ENCODE results near the gene AUTS2.

Gene AUTS2

GRCh38 chr7:69625238-69625637 is 27.0 kb downstream of the AUTS2 start:
- Mint-ChIP-seq H3K9me3 (ENCODE audit: low read depth) (no peaks in the 10 kb centered on the region), H3K36me3 (no peaks in the 10 kb centered on the region), H3K27me3 (peaks cover 4% of the 10 kb centered on the region), H3K4me1 (ENCODE audit: low read depth) (no peaks in the 10 kb centered on the region), H3K27ac (no peak overlapping the region), H3K4me3 (no peak overlapping the region)

- Mint-ChIP-seq H3K27me3 (peaks cover 4% of the 10 kb centered on the region), H3K36me3 (no peaks in the 10 kb centered on the region), H3K4me3 (no peak overlapping the region), H3K4me1 (ENCODE audit: low read depth) (no peaks in the 10 kb centered on the region), H3K27ac (no peak overlapping the region), H3K9me3 (ENCODE audit: low read depth) (no peaks in the 10 kb centered on the region)
Observed at GRCh38 chr7:69625798-69626197, 27.5 kb downstream of the AUTS2 start.

- Mint-ChIP-seq H3K36me3 (no peaks in the 10 kb centered on the region), H3K4me3 (no peak overlapping the region), H3K27ac (no peak overlapping the region), H3K9me3 (ENCODE audit: low read depth) (no peaks in the 10 kb centered on the region), H3K4me1 (ENCODE audit: low read depth) (no peaks in the 10 kb centered on the region), H3K27me3 (peaks cover 5% of the 10 kb centered on the region)
Observed at GRCh38 chr7:69630292-69630691, 32.0 kb downstream of the AUTS2 start.

- no peaks in the 10 kb centered on the region for H3K4me1 Mint-ChIP-seq (ENCODE audit: low read depth)
- no peaks in the 10 kb centered on the region for H3K36me3 Mint-ChIP-seq
- H3K4me3 Mint-ChIP-seq: no peak overlapping the region
- peaks cover 5% of the 10 kb centered on the region for H3K27me3 Mint-ChIP-seq
- no peaks in the 10 kb centered on the region for H3K9me3 Mint-ChIP-seq (ENCODE audit: low read depth)
- H3K27ac Mint-ChIP-seq: no peak overlapping the region
Observed at GRCh38 chr7:69631131-69631530, 32.9 kb downstream of the AUTS2 start.

- H3K27ac Mint-ChIP-seq: no peak overlapping the region
- H3K9me3 Mint-ChIP-seq (ENCODE audit: low read depth): no peaks in the 10 kb centered on the region
- peaks cover 4% of the 10 kb centered on the region for H3K27me3 Mint-ChIP-seq
- H3K4me1 Mint-ChIP-seq (ENCODE audit: low read depth): no peaks in the 10 kb centered on the region
- H3K4me3 Mint-ChIP-seq: no peak overlapping the region
- H3K36me3 Mint-ChIP-seq: no peaks in the 10 kb centered on the region
Observed at GRCh38 chr7:69632280-69632679, 34.0 kb downstream of the AUTS2 start.

GRCh38 chr7:69633122-69633831 is 35.0 kb downstream of the AUTS2 start:
- no peak overlapping the region for H3K27ac Mint-ChIP-seq
- H3K27me3 Mint-ChIP-seq: peaks cover 4% of the 10 kb centered on the region
- no peaks in the 10 kb centered on the region for H3K9me3 Mint-ChIP-seq (ENCODE audit: low read depth)
- no peak overlapping the region for H3K4me3 Mint-ChIP-seq
- no peaks in the 10 kb centered on the region for H3K36me3 Mint-ChIP-seq
- no peaks in the 10 kb centered on the region for H3K4me1 Mint-ChIP-seq (ENCODE audit: low read depth)

- no peak overlapping the region for H3K27ac Mint-ChIP-seq
- peaks cover 2% of the 10 kb centered on the region for H3K27me3 Mint-ChIP-seq
- H3K4me3 Mint-ChIP-seq: no peak overlapping the region
- H3K9me3 Mint-ChIP-seq (ENCODE audit: low read depth): no peaks in the 10 kb centered on the region
- no peaks in the 10 kb centered on the region for H3K36me3 Mint-ChIP-seq
- no peaks in the 10 kb centered on the region for H3K4me1 Mint-ChIP-seq (ENCODE audit: low read depth)
Observed at GRCh38 chr7:69635555-69636185, 37.4 kb downstream of the AUTS2 start.

GRCh38 chr7:69638674-69639073 is 40.4 kb downstream of the AUTS2 start:
- Mint-ChIP-seq H3K4me3 (no peak overlapping the region), H3K36me3 (no peaks in the 10 kb centered on the region), H3K27ac (no peak overlapping the region), H3K4me1 (ENCODE audit: low read depth) (no peaks in the 10 kb centered on the region), H3K9me3 (ENCODE audit: low read depth) (no peaks in the 10 kb centered on the region), H3K27me3 (no peaks in the 10 kb centered on the region)

- no peaks in the 10 kb centered on the region for H3K36me3 Mint-ChIP-seq
- H3K9me3 Mint-ChIP-seq (ENCODE audit: low read depth): no peaks in the 10 kb centered on the region
- H3K4me3 Mint-ChIP-seq: no peak overlapping the region
- H3K27me3 Mint-ChIP-seq: no peaks in the 10 kb centered on the region
- no peaks in the 10 kb centered on the region for H3K4me1 Mint-ChIP-seq (ENCODE audit: low read depth)
- H3K27ac Mint-ChIP-seq: no peak overlapping the region
Observed at GRCh38 chr7:69640216-69640615, 41.9 kb downstream of the AUTS2 start.

GRCh38 chr7:69640925-69641594 is 42.8 kb downstream of the AUTS2 start:
- H3K36me3 Mint-ChIP-seq: no peaks in the 10 kb centered on the region
- no peak overlapping the region for H3K27ac Mint-ChIP-seq
- no peak overlapping the region for H3K4me3 Mint-ChIP-seq
- H3K27me3 Mint-ChIP-seq: no peaks in the 10 kb centered on the region
- H3K4me1 Mint-ChIP-seq (ENCODE audit: low read depth): no peaks in the 10 kb centered on the region
- H3K9me3 Mint-ChIP-seq (ENCODE audit: low read depth): no peaks in the 10 kb centered on the region

- Mint-ChIP-seq H3K9me3 (ENCODE audit: low read depth) (no peaks in the 10 kb centered on the region), H3K4me1 (ENCODE audit: low read depth) (no peaks in the 10 kb centered on the region), H3K27ac (no peak overlapping the region), H3K36me3 (no peaks in the 10 kb centered on the region), H3K27me3 (no peaks in the 10 kb centered on the region), H3K4me3 (no peak overlapping the region)
Observed at GRCh38 chr7:69643265-69643664, 45.0 kb downstream of the AUTS2 start.

GRCh38 chr7:69643708-69644445 is 45.6 kb downstream of the AUTS2 start:
- Mint-ChIP-seq H3K27ac (no peak overlapping the region), H3K36me3 (no peaks in the 10 kb centered on the region), H3K4me3 (no peak overlapping the region), H3K9me3 (ENCODE audit: low read depth) (no peaks in the 10 kb centered on the region), H3K27me3 (no peaks in the 10 kb centered on the region), H3K4me1 (ENCODE audit: low read depth) (no peaks in the 10 kb centered on the region)

- H3K27me3 Mint-ChIP-seq: no peaks in the 10 kb centered on the region
- no peaks in the 10 kb centered on the region for H3K9me3 Mint-ChIP-seq (ENCODE audit: low read depth)
- no peak overlapping the region for H3K27ac Mint-ChIP-seq
- no peaks in the 10 kb centered on the region for H3K36me3 Mint-ChIP-seq
- H3K4me3 Mint-ChIP-seq: no peak overlapping the region
- no peaks in the 10 kb centered on the region for H3K4me1 Mint-ChIP-seq (ENCODE audit: low read depth)
Observed at GRCh38 chr7:69645683-69646082, 47.4 kb downstream of the AUTS2 start.

- Mint-ChIP-seq H3K27me3 (no peaks in the 10 kb centered on the region), H3K4me1 (ENCODE audit: low read depth) (no peaks in the 10 kb centered on the region), H3K4me3 (no peak overlapping the region), H3K27ac (no peak overlapping the region), H3K9me3 (ENCODE audit: low read depth) (no peaks in the 10 kb centered on the region), H3K36me3 (no peaks in the 10 kb centered on the region)
Observed at GRCh38 chr7:69651101-69651590, 52.9 kb downstream of the AUTS2 start.
